OCI-LY1 (cell line): ENCODE measurements around the gene SERGEF.

Experiments
- EZH2 ChIP-seq: fragments of 200-600 bp; sonication (generic), shearing (Covaris generic); IDR thresholded peaks from 2 replicates; pipeline ENCODE4 v1.8.0; 2017; ENCODE audit warnings: borderline replicate concordance, mixed run types, mild to moderate bottlenecking, antibody characterized with exemption, low read length, moderate library complexity, mixed read lengths
- TF ChIP-seq, protein P1 (sequence below): fragments of 200-600 bp; sonication (generic), shearing (Covaris generic); IDR thresholded peaks from 2 replicates; pipeline ENCODE4 v1.5.1; 2017; ENCODE audit warnings: mild to moderate bottlenecking, antibody characterized with exemption, low read length, moderate library complexity, mixed read lengths

DNA sequence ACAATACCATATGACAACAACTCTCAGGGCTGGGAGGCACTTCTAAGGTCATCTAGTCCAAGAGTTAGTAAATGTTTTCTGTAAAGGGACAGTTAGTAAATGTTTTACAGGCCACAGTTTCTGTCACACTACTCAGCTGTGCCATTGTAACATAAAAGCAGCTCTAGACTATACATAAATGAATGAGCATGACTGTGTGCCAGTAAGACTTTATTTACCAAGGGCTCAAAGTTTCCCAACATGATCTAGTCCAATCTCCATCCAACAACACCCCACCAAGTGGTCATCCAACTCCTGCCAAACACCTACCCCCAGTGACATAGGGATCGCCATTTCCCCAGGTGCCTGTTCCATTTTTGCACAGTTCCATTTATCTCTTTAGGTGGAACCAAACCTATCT lies 12.1 kb downstream of the SERGEF start:
- TF ChIP-seq, protein P1, sequence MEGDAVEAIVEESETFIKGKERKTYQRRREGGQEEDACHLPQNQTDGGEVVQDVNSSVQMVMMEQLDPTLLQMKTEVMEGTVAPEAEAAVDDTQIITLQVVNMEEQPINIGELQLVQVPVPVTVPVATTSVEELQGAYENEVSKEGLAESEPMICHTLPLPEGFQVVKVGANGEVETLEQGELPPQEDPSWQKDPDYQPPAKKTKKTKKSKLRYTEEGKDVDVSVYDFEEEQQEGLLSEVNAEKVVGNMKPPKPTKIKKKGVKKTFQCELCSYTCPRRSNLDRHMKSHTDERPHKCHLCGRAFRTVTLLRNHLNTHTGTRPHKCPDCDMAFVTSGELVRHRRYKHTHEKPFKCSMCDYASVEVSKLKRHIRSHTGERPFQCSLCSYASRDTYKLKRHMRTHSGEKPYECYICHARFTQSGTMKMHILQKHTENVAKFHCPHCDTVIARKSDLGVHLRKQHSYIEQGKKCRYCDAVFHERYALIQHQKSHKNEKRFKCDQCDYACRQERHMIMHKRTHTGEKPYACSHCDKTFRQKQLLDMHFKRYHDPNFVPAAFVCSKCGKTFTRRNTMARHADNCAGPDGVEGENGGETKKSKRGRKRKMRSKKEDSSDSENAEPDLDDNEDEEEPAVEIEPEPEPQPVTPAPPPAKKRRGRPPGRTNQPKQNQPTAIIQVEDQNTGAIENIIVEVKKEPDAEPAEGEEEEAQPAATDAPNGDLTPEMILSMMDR: no peak
- no peak for TF ChIP-seq EZH2
